Epithelial cell of proximal tubule (primary cell): ENCODE results near the gene CST8. TPM values are rescaled to one million over a fixed set of nuclear protein-coding genes. Genes with fewer than 3 reads are reported as not detected.

Experiments
- DNase-seq: peaks from one replicate; pipeline ENCODE4 v3.0.0-alpha.2; 2011; ENCODE audit warnings: low read depth
- H3K4me3 ChIP-seq: 2 replicates; pipeline ENCODE4 v1.5.1; 2011; ENCODE audit warnings: low read depth, mild to moderate bottlenecking, low read length
- total RNA-seq: library from RNA; depleted of rRNA; stranded (reverse); fragments of >200 nt; gene quantifications from 2 replicates; pipeline ENCODE4 v1.2.3, GENCODE V29; 2015
- TF ChIP-seq, protein P1 (sequence below): conservative IDR thresholded peaks from 2 replicates; pipeline ENCODE4 v1.5.1; 2012; ENCODE audit warnings: low read depth, mild to moderate bottlenecking, low read length

CST8 gene
- total RNA-seq, 1 donor from 2014 or later = not detected

DNA sequence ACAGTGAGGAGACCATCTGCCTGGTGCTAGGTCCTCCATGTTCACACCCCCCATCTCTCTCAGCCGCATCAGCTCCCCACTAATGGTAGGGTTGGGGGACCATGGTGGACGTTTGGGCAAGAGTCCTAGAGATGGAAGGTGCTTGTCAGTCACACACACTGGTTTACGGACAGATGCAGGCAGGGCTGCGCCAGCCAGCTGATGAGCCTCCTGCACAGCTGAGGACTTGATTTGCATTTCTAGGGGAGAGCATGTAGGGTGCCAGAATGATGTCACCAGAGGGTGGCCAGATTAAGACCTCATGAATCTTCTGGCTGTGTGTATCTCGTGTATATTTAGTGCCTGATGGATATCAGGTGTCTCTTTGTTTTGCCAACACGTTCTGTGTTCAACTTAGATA, 28.6 kb downstream of the CST8 start:
- no peak overlapping the region for H3K4me3 ChIP-seq
- DNase-seq = no peak
- TF ChIP-seq, protein P1, sequence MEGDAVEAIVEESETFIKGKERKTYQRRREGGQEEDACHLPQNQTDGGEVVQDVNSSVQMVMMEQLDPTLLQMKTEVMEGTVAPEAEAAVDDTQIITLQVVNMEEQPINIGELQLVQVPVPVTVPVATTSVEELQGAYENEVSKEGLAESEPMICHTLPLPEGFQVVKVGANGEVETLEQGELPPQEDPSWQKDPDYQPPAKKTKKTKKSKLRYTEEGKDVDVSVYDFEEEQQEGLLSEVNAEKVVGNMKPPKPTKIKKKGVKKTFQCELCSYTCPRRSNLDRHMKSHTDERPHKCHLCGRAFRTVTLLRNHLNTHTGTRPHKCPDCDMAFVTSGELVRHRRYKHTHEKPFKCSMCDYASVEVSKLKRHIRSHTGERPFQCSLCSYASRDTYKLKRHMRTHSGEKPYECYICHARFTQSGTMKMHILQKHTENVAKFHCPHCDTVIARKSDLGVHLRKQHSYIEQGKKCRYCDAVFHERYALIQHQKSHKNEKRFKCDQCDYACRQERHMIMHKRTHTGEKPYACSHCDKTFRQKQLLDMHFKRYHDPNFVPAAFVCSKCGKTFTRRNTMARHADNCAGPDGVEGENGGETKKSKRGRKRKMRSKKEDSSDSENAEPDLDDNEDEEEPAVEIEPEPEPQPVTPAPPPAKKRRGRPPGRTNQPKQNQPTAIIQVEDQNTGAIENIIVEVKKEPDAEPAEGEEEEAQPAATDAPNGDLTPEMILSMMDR = no peak

DNA sequence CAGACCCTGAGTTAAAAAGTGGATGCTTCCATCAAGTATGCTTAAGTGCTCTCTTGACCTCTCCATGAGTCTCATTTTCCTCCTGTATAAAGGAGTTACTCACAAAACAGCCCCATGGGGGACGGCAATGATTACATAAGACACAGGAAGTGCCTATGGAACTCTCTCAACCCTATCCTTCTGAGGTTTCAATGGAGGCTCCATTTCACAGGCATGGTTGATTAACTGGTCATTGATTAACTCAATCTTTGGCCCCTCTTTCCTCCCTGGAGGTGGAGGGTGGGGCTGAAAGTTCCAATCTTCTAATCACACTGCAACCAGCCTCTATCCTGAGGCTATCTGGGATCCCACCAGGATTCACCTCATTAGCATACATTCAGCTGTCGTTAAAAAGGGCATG, 29.3 kb downstream of the CST8 start:
- H3K4me3 ChIP-seq = no peak overlapping the region
- DNase-seq = peak; percentile 18
- TF ChIP-seq, protein P1 = no peak

DNA sequence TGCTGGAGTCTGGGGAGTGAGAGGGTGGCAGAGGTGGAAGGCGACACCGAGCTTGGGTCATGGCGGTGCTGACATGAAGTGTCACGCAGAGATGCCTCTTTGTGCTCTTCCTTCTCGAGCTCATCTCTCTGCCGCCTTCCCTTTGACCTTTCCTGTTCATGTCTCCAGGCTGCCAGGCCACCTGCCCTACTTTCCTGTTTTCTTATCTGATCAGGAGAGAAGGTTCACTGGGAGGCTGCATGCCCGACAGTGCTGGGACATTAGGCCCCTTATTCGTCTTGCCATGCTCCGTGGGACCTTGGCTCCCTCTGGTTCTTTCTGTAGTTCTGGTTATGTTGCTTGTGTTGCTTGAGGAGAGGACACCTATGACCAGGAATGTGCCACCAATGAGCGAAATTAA, 33.2 kb downstream of the CST8 start:
- TF ChIP-seq, protein P1 = no peak
- DNase-seq = no peak
- no peak overlapping the region for H3K4me3 ChIP-seq

DNA sequence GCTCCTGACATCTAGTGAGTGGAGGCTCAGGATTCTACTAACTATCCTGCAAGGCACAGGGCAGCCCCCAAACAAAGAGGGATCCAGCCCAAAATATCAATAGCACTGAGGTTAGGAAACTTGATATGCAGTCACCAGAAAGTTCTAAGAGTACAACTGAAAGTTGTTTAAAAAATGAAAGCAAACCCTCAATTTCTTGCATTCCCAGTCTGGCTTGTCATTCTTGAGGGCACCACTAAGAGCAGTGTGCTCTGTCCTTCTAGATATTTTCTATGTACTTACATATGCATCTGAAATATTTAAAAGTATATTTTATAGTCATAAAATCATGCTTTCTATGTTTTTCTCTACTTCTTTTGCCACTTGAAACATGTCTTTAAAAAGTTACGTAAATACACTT, 35.9 kb downstream of the CST8 start:
- no peak overlapping the region for H3K4me3 ChIP-seq
- DNase-seq = no peak
- TF ChIP-seq, protein P1 = no peak

DNA sequence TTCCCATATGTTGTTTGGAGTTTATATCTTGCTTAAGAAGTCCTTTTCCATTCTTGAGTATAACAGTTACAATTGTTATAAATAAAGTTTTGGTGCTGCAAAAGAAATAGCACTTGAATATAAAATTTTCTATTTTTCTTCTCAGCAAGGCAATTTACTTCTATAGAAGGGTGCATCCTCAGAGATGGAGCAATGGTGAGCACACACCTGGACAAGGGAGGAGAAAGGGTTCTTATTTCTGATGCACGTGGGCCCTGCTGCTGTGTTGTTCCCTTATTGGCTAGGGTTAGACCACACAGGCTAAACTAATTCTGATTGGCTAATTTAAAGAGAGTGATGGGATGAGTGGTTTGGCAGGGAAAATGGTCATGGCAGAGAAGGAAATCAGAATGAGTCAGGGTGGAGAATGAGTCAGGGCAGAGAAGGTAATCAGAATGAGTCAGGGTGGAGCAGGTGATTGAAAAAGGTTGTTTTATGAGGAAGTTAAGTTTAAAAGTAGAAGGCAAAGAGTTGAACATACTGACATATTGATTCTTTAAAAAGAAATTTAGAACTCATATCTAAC, 38.0 kb downstream of the CST8 start:
- no peak overlapping the region for H3K4me3 ChIP-seq
- TF ChIP-seq, protein P1 = no peak
- peak; percentile 16 for DNase-seq

DNA sequence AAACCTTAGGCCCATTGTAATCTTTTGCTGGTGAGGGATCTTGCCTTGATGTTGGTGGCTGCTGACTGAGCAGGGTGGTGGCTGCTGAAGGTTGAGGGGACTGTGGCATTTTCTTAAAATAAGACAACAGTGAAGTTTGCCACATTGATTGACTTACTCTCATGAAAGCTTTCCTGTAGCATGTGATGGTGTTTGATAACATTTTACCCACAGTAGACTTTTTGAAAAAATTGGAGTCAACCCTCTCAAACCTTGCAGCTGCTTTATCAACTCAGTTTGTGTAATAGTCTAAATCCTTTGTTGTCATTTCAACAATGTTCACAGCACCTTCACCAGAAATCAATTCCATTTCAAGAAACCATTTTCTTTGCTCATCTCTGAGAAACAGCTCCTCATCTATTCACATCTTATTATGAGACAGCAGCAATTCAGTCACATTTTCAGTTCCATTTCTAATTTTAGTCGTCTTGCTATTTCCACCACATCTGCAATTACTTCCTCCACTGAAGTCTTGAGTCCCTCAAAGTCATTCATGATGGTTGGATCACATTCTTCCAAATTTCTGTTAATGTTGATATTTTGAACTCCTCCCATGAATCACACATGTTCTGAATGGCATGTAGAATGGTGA, 40.1 kb downstream of the CST8 start:
- no peak overlapping the region for H3K4me3 ChIP-seq
- TF ChIP-seq, protein P1 = no peak
- DNase-seq = no peak

DNA sequence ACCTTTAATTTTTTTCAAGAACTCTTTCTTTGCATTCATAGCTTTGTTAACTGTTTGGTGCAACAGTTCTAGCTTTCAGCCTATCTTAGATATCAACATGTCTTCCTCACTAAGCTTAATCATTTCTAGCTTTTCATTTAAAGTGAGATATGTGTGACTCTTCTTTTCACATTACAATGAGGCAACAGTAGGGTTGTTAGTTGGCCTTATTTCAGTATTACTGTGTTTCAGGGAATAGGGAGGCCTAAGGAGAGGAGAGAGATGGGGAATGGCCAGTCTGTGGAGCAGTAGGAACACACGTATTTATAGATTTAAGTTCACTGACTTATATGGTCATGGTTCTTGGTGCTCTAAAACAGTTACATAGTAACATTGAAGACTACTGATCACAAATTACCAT, 41.6 kb downstream of the CST8 start:
- no peak for DNase-seq

More for the DNA sequence above, 41.6 kb downstream of the CST8 start:
- TF ChIP-seq, protein P1 = no peak
- no peak overlapping the region for H3K4me3 ChIP-seq
